T-cell (primary cell): ENCODE data around the gene RDM1. TPM values are rescaled to one million over a fixed set of nuclear protein-coding genes. Genes with fewer than 3 reads are reported as not detected.

ENCODE experiments used
- total RNA-seq, 35 experiments: library from RNA in 6 of 35; stranded (reverse) in 6 of 35; fragments of 120-200 nt in 1 of 35; gene quantifications; one replicate each; pipeline versions ENCODE4 v1.2.1 to v1.2.4 and lab custom pipeline; 2013 to 2026

The RDM1 gene
- total RNA-seq, 5 donors from 2014 or later (not counting 1 experiment from before 2014, with no cell fraction given): 0.40 to 1.5 (median 0.83) TPM

Other genes starting within 250 kb of the RDM1 start
- gene RASL10B, start 199.1 kb downstream of the RDM1 start, total RNA-seq: under 1 TPM; 0.38 to 0.56 (median 0.39) TPM
- gene GAS2L2, start 177.5 kb downstream of the RDM1 start, total RNA-seq: under 1 TPM in 4 of 5 donors, not detected in 1; 0.07 to 0.26 (median 0.21) TPM
- gene C17orf50, start 169.9 kb downstream of the RDM1 start, total RNA-seq: not detected
- 10 to 100 TPM in 2 of 5 donors, 1 to 10 TPM in 3; 3.4 to 11.4 (median 6.9) TPM for gene MMP28, start 135.1 kb downstream of the RDM1 start, total RNA-seq
- 100 to 1,000 TPM; 186 to 228 (median 201) TPM for gene TAF15, start 121.3 kb downstream of the RDM1 start, total RNA-seq
- 1 to 10 TPM in 4 of 5 donors, under 1 TPM in 1; 0.90 to 4.1 (median 1.5) TPM for gene HEATR9, start 61.9 kb downstream of the RDM1 start, total RNA-seq
- 100 to 1,000 TPM; 124 to 557 (median 298) TPM for gene CCL5, start 50.4 kb downstream of the RDM1 start, total RNA-seq
- gene LYZL6, start 12.9 kb upstream of the RDM1 start, total RNA-seq: not detected
- not detected for gene CCL16, start 50.7 kb upstream of the RDM1 start, total RNA-seq
- gene CCL14, start 56.0 kb upstream of the RDM1 start, total RNA-seq: not detected
- gene CCL15, start 70.8 kb upstream of the RDM1 start, total RNA-seq: not detected
- not detected for gene CCL23, start 87.2 kb upstream of the RDM1 start, total RNA-seq
- not detected for gene CCL18, start 133.5 kb upstream of the RDM1 start, total RNA-seq
- gene CCL3, start 159.4 kb upstream of the RDM1 start, total RNA-seq: 1 to 10 TPM; 2.0 to 6.0 (median 4.8) TPM
- gene CCL4, start 173.1 kb upstream of the RDM1 start, total RNA-seq: 10 to 100 TPM in 3 of 5 donors, 1 to 10 TPM in 2; 6.2 to 20.4 (median 16.1) TPM
- gene TBC1D3B, start 245.9 kb upstream of the RDM1 start, total RNA-seq: 10 to 100 TPM in 4 of 5 donors, 1 to 10 TPM in 1; 6.1 to 13.7 (median 12.2) TPM